ENCODE measurements around the gene MDN1.

DNA sequence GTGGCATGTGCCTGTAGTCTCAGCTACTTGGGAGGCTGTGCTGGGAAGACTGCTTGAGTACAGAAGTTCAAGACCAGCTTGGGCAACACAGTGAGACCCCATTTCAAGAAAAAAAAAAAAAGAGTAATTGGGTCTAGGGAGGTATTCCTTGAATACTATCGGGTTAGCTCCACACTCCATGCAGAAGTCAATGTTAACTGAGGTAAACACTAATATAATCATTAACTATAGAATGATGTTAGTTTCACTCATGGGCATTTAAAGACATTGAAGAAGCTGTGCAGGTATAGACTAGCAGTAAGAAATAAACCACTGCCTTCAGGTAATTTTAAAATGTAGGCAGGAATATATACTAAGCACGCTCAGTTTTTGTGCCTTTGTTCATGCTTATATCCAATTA, 32.6 kb downstream of the MDN1 start:
- TF ChIP-seq, protein P1, sequence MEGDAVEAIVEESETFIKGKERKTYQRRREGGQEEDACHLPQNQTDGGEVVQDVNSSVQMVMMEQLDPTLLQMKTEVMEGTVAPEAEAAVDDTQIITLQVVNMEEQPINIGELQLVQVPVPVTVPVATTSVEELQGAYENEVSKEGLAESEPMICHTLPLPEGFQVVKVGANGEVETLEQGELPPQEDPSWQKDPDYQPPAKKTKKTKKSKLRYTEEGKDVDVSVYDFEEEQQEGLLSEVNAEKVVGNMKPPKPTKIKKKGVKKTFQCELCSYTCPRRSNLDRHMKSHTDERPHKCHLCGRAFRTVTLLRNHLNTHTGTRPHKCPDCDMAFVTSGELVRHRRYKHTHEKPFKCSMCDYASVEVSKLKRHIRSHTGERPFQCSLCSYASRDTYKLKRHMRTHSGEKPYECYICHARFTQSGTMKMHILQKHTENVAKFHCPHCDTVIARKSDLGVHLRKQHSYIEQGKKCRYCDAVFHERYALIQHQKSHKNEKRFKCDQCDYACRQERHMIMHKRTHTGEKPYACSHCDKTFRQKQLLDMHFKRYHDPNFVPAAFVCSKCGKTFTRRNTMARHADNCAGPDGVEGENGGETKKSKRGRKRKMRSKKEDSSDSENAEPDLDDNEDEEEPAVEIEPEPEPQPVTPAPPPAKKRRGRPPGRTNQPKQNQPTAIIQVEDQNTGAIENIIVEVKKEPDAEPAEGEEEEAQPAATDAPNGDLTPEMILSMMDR (IDR thresholded peaks at IDR 0.05) = no peak
- TF ChIP-seq POLR2AphosphoS5 (IDR thresholded peaks at IDR 0.05) (no peak), EP300 (IDR thresholded peaks at IDR 0.05) (no peak), POLR2A (IDR thresholded peaks at IDR 0.05) (no peak)

All from gastroesophageal sphincter (tissue), 3 donors.